Mesendoderm (in vitro differentiated cells): ENCODE measurements around the gene TTLL1.
"Not testable (repeated sequence)": the region's sequence is repeated elsewhere in the genome, so short reads cannot be mapped to it uniquely, and the experiment has no call there.

Experiments used
- DNase-seq: peaks from one replicate; pipeline ENCODE4 v3.0.0; 2013
- H2AK5ac ChIP-seq: 2 replicates; pipeline ENCODE4 v1.6.1; 2013; ENCODE audit warnings: low read length, inconsistent platforms
- H2BK120ac ChIP-seq: 2 replicates; pipeline ENCODE4 v1.6.1; 2013; ENCODE audit warnings: low read depth, mild to moderate bottlenecking, low read length, moderate library complexity, mixed read lengths
- H2BK15ac ChIP-seq: replicated peaks from 2 replicates; pipeline ENCODE4 v1.6.1; 2013; ENCODE audit warnings: low read depth, mild to moderate bottlenecking, moderate library complexity
- H2BK5ac ChIP-seq: 2 replicates; pipeline ENCODE4 v1.6.1; 2013; ENCODE audit warnings: low read length, inconsistent platforms
- H3K18ac ChIP-seq: 2 replicates; pipeline ENCODE4 v1.6.1; 2013; ENCODE audit warnings: mild to moderate bottlenecking, low read length, mixed read lengths
- H3K23ac ChIP-seq: one replicate; pipeline ENCODE4 v1.6.1; 2013; ENCODE audit warnings: low read length
- H3K27ac ChIP-seq: 2 replicates; pipeline ENCODE4 v1.5.1; 2013; ENCODE audit warnings: low read depth, mild to moderate bottlenecking, inconsistent platforms, low read length, moderate library complexity
- H3K27me3 ChIP-seq: 2 replicates; pipeline ENCODE4 v1.6.1; 2013; ENCODE audit warnings: low read length, control low read depth, mild to moderate bottlenecking, inconsistent platforms; ENCODE audit not compliant: insufficient read depth, poor library complexity
- H3K36me3 ChIP-seq: 2 replicates; pipeline ENCODE4 v1.6.1; 2013; ENCODE audit warnings: low read length, inconsistent platforms; ENCODE audit not compliant: control insufficient read depth, insufficient read depth
- H3K4ac ChIP-seq: one replicate; pipeline ENCODE4 v1.6.1; 2013; ENCODE audit warnings: low read depth, mild to moderate bottlenecking, low read length, moderate library complexity
- H3K4me1 ChIP-seq: 2 replicates; pipeline ENCODE4 v1.6.1; 2013; ENCODE audit warnings: low read depth, low read length, inconsistent platforms; ENCODE audit not compliant: control insufficient read depth
- H3K4me2 ChIP-seq: 2 replicates; pipeline ENCODE4 v1.6.1; 2013; ENCODE audit warnings: low read length
- H3K4me3 ChIP-seq: 2 replicates; pipeline ENCODE4 v1.5.1; 2013; ENCODE audit warnings: mild to moderate bottlenecking, low read length
- H3K56ac ChIP-seq: one replicate; pipeline ENCODE4 v1.6.1; 2013; ENCODE audit warnings: low read length
- H3K79me1 ChIP-seq: 2 replicates; pipeline ENCODE4 v1.6.1; 2013; ENCODE audit warnings: low read length, inconsistent platforms
- H3K79me2 ChIP-seq: 2 replicates; pipeline ENCODE4 v1.6.1; 2013; ENCODE audit warnings: mild to moderate bottlenecking, low read length; ENCODE audit not compliant: control insufficient read depth, insufficient read depth
- H3K9ac ChIP-seq: 2 replicates; pipeline ENCODE4 v1.6.1; 2013; ENCODE audit warnings: low read length, inconsistent platforms
- H4K5ac ChIP-seq: one replicate; pipeline ENCODE4 v1.6.1; 2013; ENCODE audit warnings: low read length
- H4K8ac ChIP-seq: one replicate; pipeline ENCODE4 v1.6.1; 2013; ENCODE audit warnings: low read depth, mild to moderate bottlenecking, control low read depth, low read length, moderate library complexity
- WGBS: extraction: QIAGEN DNeasy Blood & Tissue Kit; methylation state at CpG from one replicate; pipeline ENCODE4 v1.1.7; 2013; ENCODE audit warnings: low lambda C conversion rate, missing lambda C conversion rate; ENCODE audit not compliant: insufficient coverage; ENCODE audit errors: extremely low coverage; 5-methylcytosine and 5-hydroxymethylcytosine counted together

Gene TTLL1

GRCh38 chr22:43001271-43002201, 87.7 kb downstream of the TTLL1 start:
- no peak overlapping the region for H2BK15ac ChIP-seq
- no peak overlapping the region for H3K4me2 ChIP-seq
- no peak overlapping the region for H3K4me3 ChIP-seq
- peaks cover 13% of the 10 kb centered on the region for H3K4me1 ChIP-seq
- WGBS = no CpG with 5 or more reads among the region's 3 CpGs
- DNase-seq = no peak
- peak overlapping the region; percentile 1 for H3K18ac ChIP-seq
- no peak overlapping the region for H3K56ac ChIP-seq
- no peak overlapping the region for H3K27ac ChIP-seq
- no peak overlapping the region for H3K9ac ChIP-seq
- no peaks in the 10 kb centered on the region for H3K27me3 ChIP-seq
- H4K5ac ChIP-seq = no peak overlapping the region
- no peak overlapping the region for H3K23ac ChIP-seq
- no peak overlapping the region for H2BK120ac ChIP-seq
- peaks cover 47% of the 10 kb centered on the region for H3K79me1 ChIP-seq
- no peak overlapping the region for H2AK5ac ChIP-seq
- H2BK5ac ChIP-seq = no peak overlapping the region
- no peak overlapping the region for H3K4ac ChIP-seq
- H4K8ac ChIP-seq = no peak overlapping the region
- peaks cover 83% of the 10 kb centered on the region for H3K79me2 ChIP-seq
- no peaks in the 10 kb centered on the region for H3K36me3 ChIP-seq

GRCh38 chr22:43000441-43001175, 88.6 kb downstream of the TTLL1 start:
- Histone ChIP-seq H3K79me1 (peaks cover 44% of the 10 kb centered on the region), H3K4me2 (no peak overlapping the region), H3K27me3 (no peaks in the 10 kb centered on the region), H2AK5ac (no peak overlapping the region), H3K56ac (peak overlapping the region; percentile 8), H3K4me1 (peaks cover 13% of the 10 kb centered on the region), H4K8ac (no peak overlapping the region), H3K36me3 (no peaks in the 10 kb centered on the region), H3K23ac (no peak overlapping the region), H3K27ac (no peak overlapping the region), H3K9ac (no peak overlapping the region), H2BK5ac (no peak overlapping the region), H2BK120ac (no peak overlapping the region), H3K4ac (no peak overlapping the region), H4K5ac (no peak overlapping the region), H2BK15ac (no peak overlapping the region), H3K79me2 (peaks cover 78% of the 10 kb centered on the region), H3K18ac (no peak overlapping the region), H3K4me3 (no peak overlapping the region)
- WGBS = no CpG with 5 or more reads among the region's 8 CpGs
- DNase-seq = no peak

- H3K79me1 ChIP-seq = peaks cover 46% of the 10 kb centered on the region
- H2BK120ac ChIP-seq = no peak overlapping the region
- DNase-seq = no peak
- no peak overlapping the region for H3K23ac ChIP-seq
- H2BK5ac ChIP-seq = no peak overlapping the region
- no peak overlapping the region for H3K4me2 ChIP-seq
- H2BK15ac ChIP-seq = no peak overlapping the region
- no peak overlapping the region for H3K56ac ChIP-seq
- H3K9ac ChIP-seq = no peak overlapping the region
- H3K79me2 ChIP-seq = peaks cover 76% of the 10 kb centered on the region
- H4K8ac ChIP-seq = no peak overlapping the region
- no peak overlapping the region for H3K4me3 ChIP-seq
- H3K27me3 ChIP-seq = no peaks in the 10 kb centered on the region
- H3K4me1 ChIP-seq = peaks cover 10% of the 10 kb centered on the region
- no peak overlapping the region for H3K18ac ChIP-seq
- no peak overlapping the region for H3K4ac ChIP-seq
- H2AK5ac ChIP-seq = no peak overlapping the region
- no peak overlapping the region for H3K27ac ChIP-seq
- no peak overlapping the region for H4K5ac ChIP-seq
- WGBS = no CpG with 5 or more reads among the region's 6 CpGs
- no peaks in the 10 kb centered on the region for H3K36me3 ChIP-seq
Observed at GRCh38 chr22:42997582-42998090, 91.6 kb downstream of the TTLL1 start.

GRCh38 chr22:42996646-42997365, 92.4 kb downstream of the TTLL1 start:
- Histone ChIP-seq H4K5ac (no peak overlapping the region), H3K79me1 (peaks cover 48% of the 10 kb centered on the region), H3K56ac (peak overlapping the region; percentile 40), H3K4me3 (no peak overlapping the region), H2BK5ac (no peak overlapping the region), H3K36me3 (no peaks in the 10 kb centered on the region), H3K4ac (no peak overlapping the region), H3K27me3 (no peaks in the 10 kb centered on the region), H3K79me2 (peaks cover 78% of the 10 kb centered on the region), H3K23ac (no peak overlapping the region), H3K4me2 (no peak overlapping the region), H2AK5ac (no peak overlapping the region), H2BK15ac (no peak overlapping the region), H4K8ac (no peak overlapping the region), H2BK120ac (no peak overlapping the region), H3K4me1 (peaks cover 7% of the 10 kb centered on the region), H3K9ac (no peak overlapping the region), H3K27ac (no peak overlapping the region), H3K18ac (no peak overlapping the region)
- WGBS = no CpG with 5 or more reads among the region's 10 CpGs
- DNase-seq = no peak

- not testable (repeated sequence) for H3K4ac ChIP-seq, H2BK15ac ChIP-seq, H2BK120ac ChIP-seq, H2BK5ac ChIP-seq, H3K27ac ChIP-seq, H2AK5ac ChIP-seq, H3K9ac ChIP-seq, H3K18ac ChIP-seq, H3K4me2 ChIP-seq, H3K4me1 ChIP-seq, H3K4me3 ChIP-seq, H3K23ac ChIP-seq, H4K5ac ChIP-seq, H3K36me3 ChIP-seq, H3K27me3 ChIP-seq, DNase-seq, H4K8ac ChIP-seq, H3K56ac ChIP-seq
- no CpG with 5 or more reads among the region's 7 CpGs for WGBS
- H3K79me1 ChIP-seq = peaks cover 41% of the 10 kb centered on the region
- peaks cover 75% of the 10 kb centered on the region for H3K79me2 ChIP-seq
Observed at GRCh38 chr22:42995654-42996053, 93.5 kb downstream of the TTLL1 start.
